SK-N-SH treated with all-trans-retinoic acid at 6 μM for 48 hours (cell line): Measurements from ENCODE around the gene CCNC.

ENCODE experiments used
- ARNTL ChIP-seq: fragments of 450-650 bp; formaldehyde crosslinking; IDR thresholded peaks from 2 replicates; pipeline ENCODE4 v1.5.0; 2020; ENCODE audit warnings: low read depth, mild to moderate bottlenecking, moderate library complexity, borderline replicate concordance
- CSRNP3 ChIP-seq: fragments of 250-450 bp; sonication (Bioruptor Pico); IDR thresholded peaks from 2 replicates; pipeline ENCODE4 v1.5.1; 2021; ENCODE audit warnings: mild to moderate bottlenecking, moderate library complexity
- ESRRG ChIP-seq: fragments of 250-450 bp; sonication (Bioruptor Pico); IDR thresholded peaks from 2 replicates; pipeline ENCODE4 v1.6.1; 2021; ENCODE audit warnings: mild to moderate bottlenecking
- ISL1 ChIP-seq: fragments of 250-450 bp; sonication (Bioruptor Pico); IDR thresholded peaks from 2 replicates; pipeline ENCODE4 v2.1.2; 2022; ENCODE audit warnings: mild to moderate bottlenecking, moderate library complexity
- OSR1 ChIP-seq: fragments of 250-450 bp; sonication (Bioruptor Pico); IDR thresholded peaks from 2 replicates; pipeline ENCODE4 v1.8.0; 2022; ENCODE audit warnings: moderate library complexity, mild to moderate bottlenecking, inconsistent platforms
- PATZ1 ChIP-seq: fragments of 250-450 bp; sonication (Bioruptor Pico); IDR thresholded peaks from 2 replicates; pipeline ENCODE4 v1.8.0; 2020; ENCODE audit warnings: mild to moderate bottlenecking, moderate library complexity, borderline replicate concordance
- POU6F1 ChIP-seq: fragments of 250-450 bp; sonication (Bioruptor Pico); IDR thresholded peaks from 2 replicates; pipeline ENCODE4 v1.8.0; 2021; ENCODE audit warnings: low read depth, mild to moderate bottlenecking, moderate library complexity, borderline replicate concordance
- RARB ChIP-seq: fragments of 250-450 bp; sonication (Bioruptor Pico); IDR thresholded peaks from 2 replicates; pipeline ENCODE4 v1.8.0; 2021; ENCODE audit warnings: mild to moderate bottlenecking, moderate library complexity
- SNAI2 ChIP-seq: fragments of 250-450 bp; sonication (Bioruptor Pico); IDR thresholded peaks from 2 replicates; pipeline ENCODE4 v1.5.0; 2020; ENCODE audit warnings: mild to moderate bottlenecking, moderate library complexity
- TCF4 ChIP-seq: fragments of 250-450 bp; sonication (Bioruptor Pico); IDR thresholded peaks from 2 replicates; pipeline ENCODE4 v1.8.0; 2021; ENCODE audit warnings: mild to moderate bottlenecking, moderate library complexity, borderline replicate concordance
- TOX ChIP-seq: fragments of 250-450 bp; sonication (Bioruptor Pico); IDR thresholded peaks from 2 replicates; pipeline ENCODE4 v1.8.0; 2021; ENCODE audit warnings: mild to moderate bottlenecking, moderate library complexity, borderline replicate concordance
- ZFP3 ChIP-seq: fragments of 250-450 bp; sonication (Bioruptor Pico); IDR thresholded peaks from 2 replicates; pipeline ENCODE4 v1.5.0; 2020; ENCODE audit warnings: mild to moderate bottlenecking, moderate library complexity
- ZFP30 ChIP-seq: fragments of 450-650 bp; formaldehyde crosslinking; IDR thresholded peaks from 2 replicates; pipeline ENCODE4 v1.5.0; 2022; ENCODE audit warnings: mild to moderate bottlenecking, moderate library complexity
- ZNF70 ChIP-seq: fragments of 450-650 bp; formaldehyde crosslinking; IDR thresholded peaks from 2 replicates; pipeline ENCODE4 v1.5.0; 2020; ENCODE audit warnings: mild to moderate bottlenecking, moderate library complexity

- TF ChIP-seq TCF4 (CRISPR knock-in tag): no peak
- no peak for TF ChIP-seq SNAI2 (CRISPR knock-in tag)
- no peak for TF ChIP-seq TOX (CRISPR knock-in tag)
- TF ChIP-seq ZFP30: no peak
- no peak for TF ChIP-seq RARB (CRISPR knock-in tag)
- no peak for TF ChIP-seq PATZ1
- TF ChIP-seq ISL1: no peak
- TF ChIP-seq ZNF70 (CRISPR knock-in tag): no peak
- TF ChIP-seq CSRNP3 (CRISPR knock-in tag): no peak
- TF ChIP-seq ARNTL: no peak
- TF ChIP-seq POU6F1 (CRISPR knock-in tag): no peak
- TF ChIP-seq ESRRG (CRISPR knock-in tag): no peak
- no peak for TF ChIP-seq OSR1
- TF ChIP-seq ZFP3 (CRISPR knock-in tag): no peak
Observed at GRCh38 chr6:99590728-99591672, 22.5 kb upstream of the CCNC start.
